ENCODE results near the gene PELI3.
A peak's percentile ranks its signal among the peaks of the same experiment; 100 is the strongest.

Gene PELI3

GRCh38 chr11:66448523-66448922 lies 18.2 kb upstream of the PELI3 start:
- Histone ChIP-seq H3K27me3 (ENCODE audit: insufficient read depth, poor library complexity, severe bottlenecking) (no peaks in the 10 kb centered on the region), H3K27ac (ENCODE audit: poor library complexity, severe bottlenecking) (no peak overlapping the region)
- no peak for ATAC-seq (ENCODE audit: low read depth)

DNA sequence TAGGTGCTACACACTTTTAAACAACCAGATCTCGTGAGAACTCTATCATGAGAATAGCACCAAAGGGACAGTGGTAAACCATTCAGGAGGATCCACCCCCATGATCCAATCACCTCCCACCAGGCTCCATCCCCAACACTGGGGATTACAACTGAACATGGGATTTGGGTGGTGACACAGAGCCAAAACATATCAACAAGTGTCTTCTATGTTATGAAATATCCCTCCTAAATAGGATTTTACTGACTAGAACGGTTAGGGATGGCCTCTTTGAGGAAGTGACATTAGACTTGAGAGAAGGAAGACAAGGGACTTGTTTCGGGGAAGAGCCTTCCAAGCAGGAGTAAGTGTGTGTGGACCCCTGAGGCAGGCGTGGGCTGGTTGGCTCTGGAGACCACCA lies 16.1 kb upstream of the PELI3 start:
- DNase-seq (ENCODE audit: low spot score): no peak
- Histone ChIP-seq H3K27me3 (ENCODE audit: insufficient read depth, poor library complexity, severe bottlenecking) (no peaks in the 10 kb centered on the region), H3K36me3 (ENCODE audit: low read depth) (no peaks in the 10 kb centered on the region), H3K4me3 (ENCODE audit: severe bottlenecking) (no peak overlapping the region), H3K27ac (ENCODE audit: poor library complexity, severe bottlenecking) (no peak overlapping the region), H3K4me1 (ENCODE audit: insufficient read depth, poor library complexity, severe bottlenecking) (peaks cover 14% of the 10 kb centered on the region), H3K9me3 (ENCODE audit: severe bottlenecking) (no peaks in the 10 kb centered on the region)
- no peak for ATAC-seq (ENCODE audit: low read depth)
- TF ChIP-seq, protein P1, sequence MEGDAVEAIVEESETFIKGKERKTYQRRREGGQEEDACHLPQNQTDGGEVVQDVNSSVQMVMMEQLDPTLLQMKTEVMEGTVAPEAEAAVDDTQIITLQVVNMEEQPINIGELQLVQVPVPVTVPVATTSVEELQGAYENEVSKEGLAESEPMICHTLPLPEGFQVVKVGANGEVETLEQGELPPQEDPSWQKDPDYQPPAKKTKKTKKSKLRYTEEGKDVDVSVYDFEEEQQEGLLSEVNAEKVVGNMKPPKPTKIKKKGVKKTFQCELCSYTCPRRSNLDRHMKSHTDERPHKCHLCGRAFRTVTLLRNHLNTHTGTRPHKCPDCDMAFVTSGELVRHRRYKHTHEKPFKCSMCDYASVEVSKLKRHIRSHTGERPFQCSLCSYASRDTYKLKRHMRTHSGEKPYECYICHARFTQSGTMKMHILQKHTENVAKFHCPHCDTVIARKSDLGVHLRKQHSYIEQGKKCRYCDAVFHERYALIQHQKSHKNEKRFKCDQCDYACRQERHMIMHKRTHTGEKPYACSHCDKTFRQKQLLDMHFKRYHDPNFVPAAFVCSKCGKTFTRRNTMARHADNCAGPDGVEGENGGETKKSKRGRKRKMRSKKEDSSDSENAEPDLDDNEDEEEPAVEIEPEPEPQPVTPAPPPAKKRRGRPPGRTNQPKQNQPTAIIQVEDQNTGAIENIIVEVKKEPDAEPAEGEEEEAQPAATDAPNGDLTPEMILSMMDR (IDR thresholded peaks at IDR 0.05; ENCODE audit: poor library complexity, severe bottlenecking): no peak

More at GRCh38 chr11:66448523-66448922, 18.2 kb upstream of the PELI3 start:
- Histone ChIP-seq H3K9me3 (ENCODE audit: severe bottlenecking) (no peaks in the 10 kb centered on the region), H3K4me1 (ENCODE audit: insufficient read depth, poor library complexity, severe bottlenecking) (peaks cover 8% of the 10 kb centered on the region), H3K36me3 (ENCODE audit: low read depth) (no peaks in the 10 kb centered on the region), H3K4me3 (ENCODE audit: severe bottlenecking) (no peak overlapping the region)
- TF ChIP-seq, protein P1 (IDR thresholded peaks at IDR 0.05; ENCODE audit: poor library complexity, severe bottlenecking): no peak
- no peak for DNase-seq (ENCODE audit: low spot score)

- ATAC-seq (ENCODE audit: low read depth): no peak
- no peaks in the 10 kb centered on the region for H3K27me3 ChIP-seq (ENCODE audit: insufficient read depth, poor library complexity, severe bottlenecking)
Measured at GRCh38 chr11:66451663-66452062, 15.0 kb upstream of the PELI3 start.

DNA sequence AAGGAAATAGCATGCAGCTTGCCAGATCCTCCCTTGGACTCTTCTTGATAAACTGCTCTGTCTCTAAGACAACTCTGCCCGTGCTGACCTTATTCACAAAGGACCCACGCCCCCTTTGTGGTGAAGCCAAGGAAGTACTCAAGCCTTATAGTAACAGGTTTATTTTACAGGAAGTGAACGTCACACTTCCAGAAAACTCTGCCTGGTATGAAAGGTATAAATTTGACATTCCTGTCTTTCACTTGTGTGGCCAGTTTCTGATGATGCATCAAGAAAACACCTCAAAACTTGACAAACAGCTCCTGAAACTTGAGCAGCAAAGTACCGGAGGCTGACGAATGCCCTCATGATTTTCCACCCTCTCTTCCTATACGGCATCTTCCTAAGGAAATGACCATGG lies 12.5 kb upstream of the PELI3 start:
- Histone ChIP-seq H3K36me3 (ENCODE audit: low read depth) (no peaks in the 10 kb centered on the region), H3K9me3 (ENCODE audit: severe bottlenecking) (no peaks in the 10 kb centered on the region), H3K4me3 (ENCODE audit: severe bottlenecking) (no peak overlapping the region), H3K27ac (ENCODE audit: poor library complexity, severe bottlenecking) (peak overlapping the region; percentile 81), H3K4me1 (ENCODE audit: insufficient read depth, poor library complexity, severe bottlenecking) (peaks cover 14% of the 10 kb centered on the region), H3K27me3 (ENCODE audit: insufficient read depth, poor library complexity, severe bottlenecking) (no peaks in the 10 kb centered on the region)
- peak; percentile 71 for DNase-seq (ENCODE audit: low spot score)
- TF ChIP-seq, protein P1 (IDR thresholded peaks at IDR 0.05; ENCODE audit: poor library complexity, severe bottlenecking): no peak
- peak; percentile 93 for ATAC-seq (ENCODE audit: low read depth)

More at GRCh38 chr11:66451663-66452062, 15.0 kb upstream of the PELI3 start:
- Histone ChIP-seq H3K9me3 (ENCODE audit: severe bottlenecking) (no peaks in the 10 kb centered on the region), H3K4me1 (ENCODE audit: insufficient read depth, poor library complexity, severe bottlenecking) (peaks cover 14% of the 10 kb centered on the region), H3K27ac (ENCODE audit: poor library complexity, severe bottlenecking) (no peak overlapping the region), H3K4me3 (ENCODE audit: severe bottlenecking) (no peak overlapping the region), H3K36me3 (ENCODE audit: low read depth) (no peaks in the 10 kb centered on the region)
- TF ChIP-seq, protein P1 (IDR thresholded peaks at IDR 0.05; ENCODE audit: poor library complexity, severe bottlenecking): no peak
- no peak for DNase-seq (ENCODE audit: low spot score)

GRCh38 chr11:66454828-66455227 lies 11.9 kb upstream of the PELI3 start:
- Histone ChIP-seq H3K4me3 (ENCODE audit: severe bottlenecking) (no peak overlapping the region), H3K27me3 (ENCODE audit: insufficient read depth, poor library complexity, severe bottlenecking) (no peaks in the 10 kb centered on the region), H3K27ac (ENCODE audit: poor library complexity, severe bottlenecking) (peak overlapping the region; percentile 81), H3K36me3 (ENCODE audit: low read depth) (no peaks in the 10 kb centered on the region), H3K4me1 (ENCODE audit: insufficient read depth, poor library complexity, severe bottlenecking) (peaks cover 14% of the 10 kb centered on the region), H3K9me3 (ENCODE audit: severe bottlenecking) (no peaks in the 10 kb centered on the region)
- TF ChIP-seq, protein P1 (IDR thresholded peaks at IDR 0.05; ENCODE audit: poor library complexity, severe bottlenecking): no peak
- ATAC-seq (ENCODE audit: low read depth) (no peak), DNase-seq (ENCODE audit: low spot score) (no peak)

Measured in RWPE2 (cell line).